HCT116 (cell line): ENCODE results near the gene PRKD3. TPM values are rescaled to one million over a fixed set of nuclear protein-coding genes. Genes with fewer than 3 reads are reported as not detected.

ENCODE experiments used
- ATAC-seq: fragments of 200-7000 bp; cut with Tn5 transposase; 2 replicates; pipeline ENCODE4 v1.9.1; 2020; ENCODE audit warnings: mild to moderate bottlenecking, moderate library complexity
- BruUV-seq: library from RNA; stranded (reverse); fragments of 400-500 nt; replicated peaks from 2 replicates; lab custom pipeline; 2021; lab: Mats Ljungman, UMichigan
- CTCF ChIA-PET: fragments of 300-600 bp; sonication (Branson Sonifier 250); formaldehyde crosslinking; loops from one replicate; lab custom pipeline; 2021; ENCODE audit warnings: antibody characterized with exemption; lab: Charles Lee
- POLR2A ChIA-PET: fragments of 300-600, 350-600 bp; sonication (Branson Sonifier 250); formaldehyde crosslinking; loops from one replicate; lab custom pipeline; 2021; ENCODE audit warnings: antibody characterized with exemption; lab: Charles Lee
- RAD21 ChIA-PET, 2 experiments: fragments of 300-600 bp; sonication (Branson Sonifier 250); formaldehyde crosslinking; loops; one replicate each; lab custom pipeline; 2023; ENCODE audit warnings: low total read pairs in 2 of 2; ENCODE audit not compliant: uncharacterized antibody in 2 of 2, unreplicated experiment in 2 of 2, low non-redundant PET in 1 of 2; lab: Charles Lee
- DNase-seq: peaks from one replicate; pipeline ENCODE4 v3.0.0-alpha.2; 2010; ENCODE audit warnings: low read depth, low spot score
- H2AFZ ChIP-seq: fragments of 200-600 bp; shearing (Covaris generic), sonication (generic); 2 replicates; pipeline ENCODE4 v1.6.1; 2017; ENCODE audit warnings: low read depth, mixed run types, mixed read lengths, antibody characterized with exemption, low read length; ENCODE audit not compliant: poor library complexity, severe bottlenecking
- H3K27ac ChIP-seq: 2 replicates; pipeline ENCODE4 v1.5.1; 2012; ENCODE audit warnings: low read depth, low read length
- H3K27me3 ChIP-seq: fragments of 200-600 bp; sonication (generic); 2 replicates; pipeline ENCODE4 v1.6.1; 2016; ENCODE audit warnings: mixed run types, low read length, mixed read lengths; ENCODE audit not compliant: insufficient read depth
- H3K36me3 ChIP-seq, 2 experiments: fragments of 200-500 bp in 1 of 2; fragments of 200-600 bp in 1 of 2; sonication (Bioruptor generic) in 1 of 2; sonication (generic) in 1 of 2; 2 replicates each; pipeline versions ENCODE4 v1.5.1 to v1.6.1; 2014 to 2016; ENCODE audit warnings: low read length in 2 of 2, inconsistent platforms in 1 of 2, mixed read lengths in 1 of 2, mixed run types in 1 of 2; ENCODE audit not compliant: insufficient read depth in 2 of 2, control insufficient read depth in 1 of 2
- H3K4me1 ChIP-seq, 2 experiments: fragments of 200-600 bp in 1 of 2; sonication (generic) in 1 of 2; 2 replicates each; pipeline versions ENCODE4 v1.5.1 to v1.6.1; 2012 to 2017; ENCODE audit warnings: low read length in 2 of 2, inconsistent platforms in 1 of 2, mild to moderate bottlenecking in 1 of 2, mixed read lengths in 1 of 2, mixed run types in 1 of 2, moderate library complexity in 1 of 2; ENCODE audit not compliant: insufficient read depth in 2 of 2, control insufficient read depth in 1 of 2
- H3K4me2 ChIP-seq: fragments of 200-600 bp; sonication (generic); 2 replicates; pipeline ENCODE4 v1.6.1; 2017; ENCODE audit warnings: mixed run types, low read length, mixed read lengths
- H3K4me3 ChIP-seq, 2 experiments: fragments of 200-600 bp in 1 of 2; sonication (generic) in 1 of 2; replicated peaks in 1 of 2; 2 replicates each; pipeline ENCODE4 v1.5.1; 2011 to 2016; ENCODE audit warnings: low read length in 2 of 2, control low read depth in 1 of 2, low read depth in 1 of 2, mild to moderate bottlenecking in 1 of 2, mixed read lengths in 1 of 2, mixed run types in 1 of 2
- H3K79me2 ChIP-seq: fragments of 200-600 bp; sonication (generic); 2 replicates; pipeline ENCODE4 v1.6.1; 2017; ENCODE audit warnings: mild to moderate bottlenecking, mixed run types, low read length, moderate library complexity, mixed read lengths; ENCODE audit not compliant: insufficient read depth
- H3K9ac ChIP-seq: fragments of 200-600 bp; sonication (generic); 2 replicates; pipeline ENCODE4 v1.6.1; 2016; ENCODE audit warnings: low read length, mixed read lengths
- H3K9me2 ChIP-seq: fragments of 200-600 bp; sonication (generic), shearing (Covaris generic); 2 replicates; pipeline ENCODE4 v1.6.1; 2017; ENCODE audit warnings: mixed run types, mild to moderate bottlenecking, moderate library complexity; ENCODE audit not compliant: insufficient read depth
- H3K9me3 ChIP-seq, 2 experiments: fragments of 200-500 bp in 1 of 2; fragments of 200-600 bp in 1 of 2; sonication (Bioruptor generic) in 1 of 2; sonication (generic) in 1 of 2; 2 replicates each; pipeline ENCODE4 v1.6.1; 2014 to 2017; ENCODE audit warnings: low read length in 2 of 2, mixed read lengths in 2 of 2, inconsistent platforms in 1 of 2, low read depth in 1 of 2, mild to moderate bottlenecking in 1 of 2, mixed run types in 1 of 2, moderate library complexity in 1 of 2; ENCODE audit not compliant: control insufficient read depth in 1 of 2, insufficient read depth in 1 of 2
- H4K20me1 ChIP-seq: fragments of 200-600 bp; sonication (generic), shearing (Covaris generic); 2 replicates; pipeline ENCODE4 v1.6.1; 2017; ENCODE audit warnings: mixed run types, mild to moderate bottlenecking, moderate library complexity; ENCODE audit not compliant: insufficient read depth
- CBX3 ChIP-seq: IDR thresholded peaks from 2 replicates; pipeline ENCODE4 v1.6.1; 2012; ENCODE audit warnings: low read depth
- CEBPB ChIP-seq: IDR thresholded peaks from 2 replicates; pipeline ENCODE4 v1.6.1; 2012; ENCODE audit warnings: low read depth
- CTCF ChIP-seq, 3 experiments: fragments of 200-600 bp in 1 of 3; sonication (generic) in 1 of 3; IDR thresholded peaks in 2 of 3; conservative IDR thresholded peaks in 1 of 3; 2 replicates each; pipeline ENCODE4 v1.5.1; 2012 to 2017; ENCODE audit warnings: low read depth in 2 of 3, low read length in 2 of 3, antibody characterized with exemption in 1 of 3, borderline replicate concordance in 1 of 3, control low read depth in 1 of 3, mild to moderate bottlenecking in 1 of 3, mixed read lengths in 1 of 3, mixed run types in 1 of 3, moderate library complexity in 1 of 3; ENCODE audit not compliant: insufficient read depth in 1 of 3
- ELF1 ChIP-seq: IDR thresholded peaks from 2 replicates; pipeline ENCODE4 v1.6.1; 2012; ENCODE audit warnings: low read depth, borderline replicate concordance
- FOSL1 ChIP-seq: IDR thresholded peaks from 2 replicates; pipeline ENCODE4 v1.6.1; 2012; ENCODE audit warnings: low read depth
- MAX ChIP-seq: IDR thresholded peaks from 2 replicates; pipeline ENCODE4 v1.6.1; 2012
- RAD21 ChIP-seq: IDR thresholded peaks from 2 replicates; pipeline ENCODE4 v1.6.1; 2012; ENCODE audit warnings: low read depth, mild to moderate bottlenecking
- REST ChIP-seq: IDR thresholded peaks from 2 replicates; pipeline ENCODE4 v1.6.1; 2012; ENCODE audit warnings: low read depth
- SIN3A ChIP-seq: IDR thresholded peaks from 2 replicates; pipeline ENCODE4 v1.6.1; 2012; ENCODE audit warnings: low read depth
- SP1 ChIP-seq: IDR thresholded peaks from 2 replicates; pipeline ENCODE4 v1.6.1; 2012; ENCODE audit warnings: low read depth
- SRF ChIP-seq: IDR thresholded peaks from 2 replicates; pipeline ENCODE4 v1.6.1; 2012; ENCODE audit warnings: low read depth
- YY1 ChIP-seq: IDR thresholded peaks from 2 replicates; pipeline ENCODE4 v1.6.1; 2011; ENCODE audit warnings: low read length, low read depth, moderate library complexity, mild to moderate bottlenecking; ENCODE audit not compliant: insufficient replicate concordance; ENCODE audit errors: extremely low read depth
- ZBTB33 ChIP-seq: IDR thresholded peaks from 2 replicates; pipeline ENCODE4 v1.6.1; 2011; ENCODE audit warnings: mild to moderate bottlenecking, low read length, moderate library complexity; ENCODE audit not compliant: insufficient replicate concordance; ENCODE audit errors: extremely low read depth
- ZNF274 ChIP-seq: fragments of 200-500 bp; sonication (Bioruptor generic); IDR thresholded peaks from 2 replicates; pipeline ENCODE4 v1.6.1; 2014; ENCODE audit warnings: mild to moderate bottlenecking, low read depth, low read length, inconsistent platforms
- intact Hi-C: fragments of 100-400 bp; cut with micrococcal nuclease; formaldehyde crosslinking; loops from 2 replicates; pipeline ENCODE4 v1.10.0; 2022
- total RNA-seq: library from RNA; stranded (reverse); gene quantifications from one replicate; pipeline ENCODE4 v1.2.1, GENCODE V29; 2021; ENCODE audit not compliant: unreplicated experiment

The PRKD3 gene
- total RNA-seq, 1 experiment from 2014 or later, result 13.9 TPM

- H4K20me1 ChIP-seq, result no peaks in the 10 kb centered on the region
- POLR2A ChIA-PET, result no interaction called here
- no peak for DNase-seq
Observed at GRCh38 chr2:37317746-37318145, 6.9 kb downstream of the PRKD3 start.

More at GRCh38 chr2:37317746-37318145, 6.9 kb downstream of the PRKD3 start:
- H3K4me1 ChIP-seq, result no peaks in the 10 kb centered on the region
- H3K9me3 ChIP-seq, result no peaks in the 10 kb centered on the region
- no peaks in the 10 kb centered on the region for H3K27me3 ChIP-seq
- BruUV-seq, result no TSS peak
- CTCF ChIA-PET, result no interaction called here
- TF ChIP-seq CEBPB (no peak), ELF1 (no peak), CBX3 (no peak), SIN3A (no peak), RAD21 (no peak), ZNF274 (no peak), CTCF (IDR thresholded peaks at IDR 0.05 in 2 of 3, conservative IDR thresholded peaks at IDR 0.05 in 1 of 3; ENCODE audit: borderline replicate concordance in 1 of 3, insufficient read depth in 1 of 3, low read depth in 2 of 3, low read length in 2 of 3) (no peak), REST (no peak), SP1 (no peak), SRF (no peak), MAX (no peak), FOSL1 (no peak), ZBTB33 (no peak), YY1 (no peak)
- no peak for ATAC-seq
- H3K4me2 ChIP-seq, result no peak overlapping the region
- H3K4me3 ChIP-seq, result no peak overlapping the region
- H3K9me2 ChIP-seq, result no peaks in the 10 kb centered on the region
- intact Hi-C loops, result no loop called here
- H2AFZ ChIP-seq, result no peak overlapping the region
- H3K79me2 ChIP-seq, result peaks cover 10% of the 10 kb centered on the region; the same call in 1 of the 2 replicates
- RAD21 ChIA-PET, result interaction anchor here in 1 of 2 experiments (0.7 kb wide), 1 partner anchor 46 kb away, joined by 4 read pairs; no protein-coding TSS in a partner anchor
- no peak overlapping the region for H3K9ac ChIP-seq
- no peaks in the 10 kb centered on the region for H3K36me3 ChIP-seq
- H3K27ac ChIP-seq, result no peak overlapping the region
